Caco-2 (cell line): ENCODE results near the gene MACROD1. TPM values are rescaled to one million over a fixed set of nuclear protein-coding genes. Genes with fewer than 3 reads are reported as not detected.

Source experiments
- BruUV-seq: library from RNA; stranded (reverse); fragments of 400-500 nt; replicated peaks from 2 replicates; lab custom pipeline; 2021; lab: Mats Ljungman, UMichigan
- CTCF ChIA-PET: fragments of 300-600 bp; sonication (Branson Sonifier 250); formaldehyde crosslinking; loops from one replicate; lab custom pipeline; 2022; ENCODE audit warnings: antibody characterized with exemption; lab: Charles Lee
- POLR2A ChIA-PET: fragments of 300-600 bp; sonication (Branson Sonifier 250); formaldehyde crosslinking; loops from one replicate; lab custom pipeline; 2022; ENCODE audit warnings: antibody characterized with exemption; lab: Charles Lee
- DNase-seq, 2 experiments: peaks; one replicate each; pipeline versions ENCODE4 v3.0.0 to v3.0.0-alpha.2; 2020 to 2022
- H3K27me3 ChIP-seq: replicated peaks from 2 replicates; pipeline ENCODE4 v1.6.0; 2011; ENCODE audit warnings: low read length; ENCODE audit not compliant: control insufficient read depth, insufficient read depth
- H3K36me3 ChIP-seq: 2 replicates; pipeline ENCODE4 v1.5.1; 2011; ENCODE audit warnings: low read length; ENCODE audit not compliant: control insufficient read depth, insufficient read depth
- H3K4me1 ChIP-seq: fragments of 250-450 bp; sonication (Bioruptor Pico); 2 replicates; pipeline ENCODE4 v1.5.1; 2020; ENCODE audit warnings: mild to moderate bottlenecking
- H3K4me3 ChIP-seq: 2 replicates; pipeline ENCODE4 v1.5.1; 2011; ENCODE audit warnings: low read depth, mild to moderate bottlenecking, control low read depth, low read length
- H3K9me3 ChIP-seq: fragments of 250-450 bp; sonication (Bioruptor Pico); 2 replicates; pipeline ENCODE4 v1.5.1; 2020; ENCODE audit warnings: mild to moderate bottlenecking, moderate library complexity
- H3K27ac Mint-ChIP-seq: one replicate; pipeline ENCODE4 v1.8.0; 2022; ENCODE audit warnings: mixed read lengths; ENCODE audit not compliant: unreplicated experiment
- H3K27me3 Mint-ChIP-seq: one replicate; pipeline ENCODE4 v1.8.0; 2022; ENCODE audit warnings: mixed read lengths; ENCODE audit not compliant: insufficient read depth, unreplicated experiment
- H3K36me3 Mint-ChIP-seq: one replicate; pipeline ENCODE4 v1.8.0; 2022; ENCODE audit warnings: mild to moderate bottlenecking, mixed read lengths; ENCODE audit not compliant: insufficient read depth, unreplicated experiment
- H3K4me1 Mint-ChIP-seq: one replicate; pipeline ENCODE4 v1.8.0; 2022; ENCODE audit warnings: low read depth, mixed read lengths; ENCODE audit not compliant: unreplicated experiment
- H3K4me3 Mint-ChIP-seq: one replicate; pipeline ENCODE4 v1.8.0; 2022; ENCODE audit warnings: mild to moderate bottlenecking, moderate library complexity, mixed read lengths; ENCODE audit not compliant: unreplicated experiment
- H3K9me3 Mint-ChIP-seq: one replicate; pipeline ENCODE4 v1.8.0; 2022; ENCODE audit warnings: mixed read lengths; ENCODE audit not compliant: unreplicated experiment
- intact Hi-C: fragments of 100-400 bp; cut with micrococcal nuclease; formaldehyde crosslinking; loops from one replicate; pipeline ENCODE4 v1.10.0; 2022; ENCODE audit not compliant: unreplicated experiment
- total RNA-seq: library from RNA; stranded (reverse); gene quantifications from 2 replicates; pipeline ENCODE4 v1.2.3, GENCODE V29; 2022
- TF ChIP-seq, protein P1 (sequence below), 2 experiments: fragments of 200-600 bp in 1 of 2; IDR thresholded peaks; 1 replicate in 1 of 2; 2 replicates in 1 of 2; pipeline versions ENCODE4 v1.5.1 to v1.8.0; 2011 to 2022; ENCODE audit warnings: antibody characterized with exemption in 1 of 2, control low read depth in 1 of 2, inconsistent platforms in 1 of 2, low read depth in 1 of 2, low read length in 1 of 2, mild to moderate bottlenecking in 1 of 2, moderate library complexity in 1 of 2; ENCODE audit not compliant: insufficient read depth in 1 of 2, severe bottlenecking in 1 of 2, unreplicated experiment in 1 of 2

MACROD1 gene
- total RNA-seq, 1 experiment from 2014 or later: 29.6 TPM

DNA sequence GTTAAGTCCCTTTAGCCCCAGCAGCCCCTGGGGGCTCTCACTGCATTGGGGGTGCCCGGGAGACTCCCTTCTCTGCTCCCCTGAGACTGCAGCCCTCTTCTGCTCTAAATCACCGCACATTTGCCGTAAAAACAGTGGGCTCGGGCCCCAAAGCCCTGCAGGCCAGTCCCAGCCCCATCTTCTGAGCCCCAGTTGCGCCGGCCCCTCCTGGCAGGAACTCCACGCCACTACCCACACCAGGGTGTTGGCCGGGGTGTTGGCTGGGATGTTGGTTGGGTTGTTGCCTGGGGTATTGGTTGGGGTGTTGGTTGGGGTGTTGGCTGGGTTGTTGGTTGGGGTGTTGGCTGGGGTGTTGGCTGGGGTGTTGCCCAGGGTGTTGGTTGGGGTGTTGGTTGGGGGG is 156.2 kb downstream of the MACROD1 start:
- H3K4me3 Mint-ChIP-seq: no peak overlapping the region
- H3K27ac Mint-ChIP-seq: no peak overlapping the region
- Histone ChIP-seq H3K4me3 (no peak overlapping the region), H3K4me1 (no peaks in the 10 kb centered on the region), H3K9me3 (no peaks in the 10 kb centered on the region), H3K36me3 (no peaks in the 10 kb centered on the region), H3K27me3 (no peaks in the 10 kb centered on the region)
- no peaks in the 10 kb centered on the region for H3K9me3 Mint-ChIP-seq
- peaks cover 34% of the 10 kb centered on the region for H3K36me3 Mint-ChIP-seq
- BruUV-seq: no TSS peak
- DNase-seq: no peak
- H3K4me1 Mint-ChIP-seq: no peaks in the 10 kb centered on the region
- CTCF ChIA-PET: no interaction called here
- no peaks in the 10 kb centered on the region for H3K27me3 Mint-ChIP-seq
- POLR2A ChIA-PET: no interaction called here
- TF ChIP-seq, protein P1, sequence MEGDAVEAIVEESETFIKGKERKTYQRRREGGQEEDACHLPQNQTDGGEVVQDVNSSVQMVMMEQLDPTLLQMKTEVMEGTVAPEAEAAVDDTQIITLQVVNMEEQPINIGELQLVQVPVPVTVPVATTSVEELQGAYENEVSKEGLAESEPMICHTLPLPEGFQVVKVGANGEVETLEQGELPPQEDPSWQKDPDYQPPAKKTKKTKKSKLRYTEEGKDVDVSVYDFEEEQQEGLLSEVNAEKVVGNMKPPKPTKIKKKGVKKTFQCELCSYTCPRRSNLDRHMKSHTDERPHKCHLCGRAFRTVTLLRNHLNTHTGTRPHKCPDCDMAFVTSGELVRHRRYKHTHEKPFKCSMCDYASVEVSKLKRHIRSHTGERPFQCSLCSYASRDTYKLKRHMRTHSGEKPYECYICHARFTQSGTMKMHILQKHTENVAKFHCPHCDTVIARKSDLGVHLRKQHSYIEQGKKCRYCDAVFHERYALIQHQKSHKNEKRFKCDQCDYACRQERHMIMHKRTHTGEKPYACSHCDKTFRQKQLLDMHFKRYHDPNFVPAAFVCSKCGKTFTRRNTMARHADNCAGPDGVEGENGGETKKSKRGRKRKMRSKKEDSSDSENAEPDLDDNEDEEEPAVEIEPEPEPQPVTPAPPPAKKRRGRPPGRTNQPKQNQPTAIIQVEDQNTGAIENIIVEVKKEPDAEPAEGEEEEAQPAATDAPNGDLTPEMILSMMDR (IDR thresholded peaks at IDR 0.05; ENCODE audit: insufficient read depth in 1 of 2, low read depth in 1 of 2, low read length in 1 of 2, severe bottlenecking in 1 of 2, unreplicated experiment in 1 of 2): no peak
- intact Hi-C loops: no loop called here

GRCh38 chr11:64008914-64009633 is 156.8 kb downstream of the MACROD1 start:
- ChIA-PET POLR2A (no interaction called here), CTCF (no interaction called here)
- Mint-ChIP-seq H3K4me1 (no peaks in the 10 kb centered on the region), H3K4me3 (no peak overlapping the region), H3K36me3 (peaks cover 33% of the 10 kb centered on the region), H3K27ac (no peak overlapping the region), H3K9me3 (no peaks in the 10 kb centered on the region), H3K27me3 (no peaks in the 10 kb centered on the region)
- BruUV-seq: no TSS peak
- Histone ChIP-seq H3K9me3 (no peaks in the 10 kb centered on the region), H3K4me3 (no peak overlapping the region), H3K4me1 (no peaks in the 10 kb centered on the region), H3K27me3 (no peaks in the 10 kb centered on the region), H3K36me3 (no peaks in the 10 kb centered on the region)
- TF ChIP-seq, protein P1 (IDR thresholded peaks at IDR 0.05; ENCODE audit: insufficient read depth in 1 of 2, low read depth in 1 of 2, low read length in 1 of 2, severe bottlenecking in 1 of 2, unreplicated experiment in 1 of 2): no peak
- no peak for DNase-seq
- intact Hi-C loops: no loop called here

GRCh38 chr11:64008283-64008913 is 157.5 kb downstream of the MACROD1 start:
- H3K4me3 ChIP-seq: no peak overlapping the region
- Mint-ChIP-seq H3K27me3 (no peaks in the 10 kb centered on the region), H3K27ac (no peak overlapping the region), H3K4me3 (no peak overlapping the region), H3K9me3 (no peaks in the 10 kb centered on the region), H3K4me1 (no peaks in the 10 kb centered on the region), H3K36me3 (peaks cover 33% of the 10 kb centered on the region)
- intact Hi-C loops: no loop called here
- POLR2A ChIA-PET: no interaction called here
- CTCF ChIA-PET: no interaction called here
- no peaks in the 10 kb centered on the region for H3K9me3 ChIP-seq
- no peak for DNase-seq
- TF ChIP-seq, protein P1 (IDR thresholded peaks at IDR 0.05; ENCODE audit: insufficient read depth in 1 of 2, low read depth in 1 of 2, low read length in 1 of 2, severe bottlenecking in 1 of 2, unreplicated experiment in 1 of 2): no peak
- no TSS peak for BruUV-seq
- H3K27me3 ChIP-seq: no peaks in the 10 kb centered on the region
- no peaks in the 10 kb centered on the region for H3K36me3 ChIP-seq
- no peaks in the 10 kb centered on the region for H3K4me1 ChIP-seq
